Stimulated activated CD8-positive, alpha-beta memory T cell treated with anti-CD3 and anti-CD28 coated beads, Interleukin-7, amount 100 ng/mL, for 4 hours (primary cell): ENCODE measurements around the gene GREB1L.
"Not testable (repeated sequence)": the region's sequence is repeated elsewhere in the genome, so short reads cannot be mapped to it uniquely, and the experiment has no call there.

Experiments used
- DNase-seq, 2 donors: peaks; one replicate each; pipeline ENCODE4 v3.0.0-alpha.2; 2020; ENCODE audit warnings: low read depth in 2 of 2

Gene GREB1L

DNA sequence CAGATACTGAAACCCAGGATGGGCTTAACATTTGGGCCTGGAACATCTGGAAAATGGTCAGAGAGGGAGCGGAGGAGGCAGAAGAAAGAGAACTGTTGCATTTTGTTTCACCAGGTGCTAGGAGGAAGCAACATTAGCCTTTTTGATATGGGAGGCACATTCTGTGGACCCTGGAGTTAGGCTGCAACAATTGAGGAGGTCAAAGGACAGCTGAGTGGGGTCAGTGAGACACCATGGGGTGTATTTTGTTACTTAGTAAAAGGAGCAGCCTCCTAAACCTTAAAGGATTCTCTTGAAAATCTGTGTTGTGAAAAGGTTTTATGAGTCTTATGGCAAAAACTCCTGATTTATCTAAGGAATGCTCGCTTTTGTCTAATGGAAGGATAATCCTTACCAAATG, 124.9 kb downstream of the GREB1L start:
- DNase-seq: no peak

DNA sequence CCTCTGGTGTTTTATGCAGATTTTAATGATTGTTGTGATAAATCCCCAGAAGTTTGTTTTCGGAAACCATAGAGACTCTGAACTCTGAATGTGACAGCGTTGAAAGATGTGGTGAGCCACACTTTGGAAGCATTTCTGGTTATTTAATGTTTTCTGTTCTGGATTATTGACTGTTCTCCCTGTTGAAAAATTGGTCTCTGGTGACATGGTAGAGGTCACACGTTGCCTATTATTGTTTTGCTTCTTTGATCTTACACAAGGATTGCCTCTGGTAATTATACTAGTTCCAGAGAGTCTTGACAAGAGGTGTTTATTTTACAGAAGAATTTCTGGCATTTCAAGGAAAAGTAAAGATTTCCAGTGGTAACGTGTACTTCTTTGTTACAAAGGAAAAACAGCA, 127.1 kb downstream of the GREB1L start:
- no peak for DNase-seq

DNA sequence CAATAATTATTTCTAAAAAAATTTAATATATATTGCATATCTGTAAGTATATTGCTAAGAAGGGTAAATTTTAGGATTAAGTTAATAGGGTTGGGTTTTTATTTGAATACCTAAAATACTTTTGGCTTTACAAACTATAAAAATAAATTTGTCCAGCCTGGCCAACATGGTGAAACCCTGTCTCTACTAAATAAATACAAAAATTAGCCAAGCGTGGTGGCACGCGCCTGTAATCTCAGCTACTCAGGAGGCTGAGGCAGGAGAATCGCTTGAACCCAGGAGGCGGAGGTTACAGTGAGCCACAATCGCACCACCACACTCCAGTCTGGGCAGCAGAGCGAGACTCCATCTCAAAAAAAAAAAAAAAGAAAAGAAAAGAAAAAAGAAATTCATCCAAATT, 127.6 kb downstream of the GREB1L start:
- not testable (repeated sequence) for DNase-seq

DNA sequence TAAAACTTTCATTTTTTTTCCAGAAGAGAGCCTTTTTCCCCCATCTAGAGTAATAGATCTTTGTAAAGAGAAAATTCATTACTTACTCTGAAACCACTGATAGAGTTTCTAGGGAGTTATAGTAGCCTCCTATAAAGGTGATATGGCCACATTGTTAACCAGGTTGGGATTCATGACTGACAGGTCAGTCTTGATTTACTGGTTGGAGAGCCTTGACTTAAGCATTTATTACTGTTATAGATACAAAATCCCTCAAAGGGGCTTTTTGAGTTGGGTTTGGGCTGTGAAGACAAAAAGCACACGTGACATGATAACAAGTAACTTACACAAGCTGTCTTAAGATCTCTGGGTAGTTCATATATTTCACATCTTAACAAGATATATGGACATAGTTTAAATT, 141.0 kb downstream of the GREB1L start:
- no peak for DNase-seq

- no peak for DNase-seq
Observed at GRCh38 chr18:21386523-21387240, 144.7 kb downstream of the GREB1L start.

DNA sequence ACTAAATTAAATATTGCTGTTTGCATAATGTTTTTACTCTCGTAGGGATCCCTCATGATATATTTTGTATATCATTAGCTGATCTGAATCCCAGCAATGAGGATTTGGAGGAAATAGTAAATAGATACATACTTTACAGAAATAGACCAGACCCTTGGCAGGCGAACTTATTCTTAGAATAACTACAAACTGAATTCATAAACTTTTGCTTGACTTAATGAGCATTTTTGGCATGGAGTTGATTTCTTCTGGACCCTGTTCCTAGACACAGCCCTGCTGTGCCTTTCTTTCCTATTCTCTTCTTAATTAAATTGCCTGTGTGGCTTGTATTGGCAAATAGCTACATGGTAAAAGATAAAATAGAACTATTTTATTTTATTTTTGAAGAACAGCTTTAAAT, 145.9 kb downstream of the GREB1L start:
- no peak for DNase-seq

DNA sequence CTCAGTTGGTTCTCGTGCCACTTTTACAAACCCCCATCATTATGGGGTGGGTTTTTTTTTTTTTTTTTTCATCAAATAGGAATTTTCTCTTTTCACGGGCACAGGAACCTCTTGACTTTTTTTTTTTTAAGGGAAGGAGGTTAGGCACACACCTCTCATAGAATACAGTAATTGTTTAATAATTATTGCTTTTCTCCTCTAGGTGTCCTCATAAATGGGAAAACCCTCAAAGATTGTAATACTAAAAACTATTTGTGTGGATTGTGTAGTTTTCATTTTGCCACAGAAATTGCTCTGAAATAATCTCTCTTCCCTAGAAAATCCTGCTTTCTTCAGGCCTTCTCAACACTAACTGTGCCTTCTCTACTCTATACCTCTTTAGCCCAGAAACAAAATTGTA, 147.3 kb downstream of the GREB1L start:
- no peak for DNase-seq

GRCh38 chr18:21389903-21390302, 147.9 kb downstream of the GREB1L start:
- DNase-seq: no peak

GRCh38 chr18:21391074-21391673, 149.1 kb downstream of the GREB1L start:
- DNase-seq: no peak

DNA sequence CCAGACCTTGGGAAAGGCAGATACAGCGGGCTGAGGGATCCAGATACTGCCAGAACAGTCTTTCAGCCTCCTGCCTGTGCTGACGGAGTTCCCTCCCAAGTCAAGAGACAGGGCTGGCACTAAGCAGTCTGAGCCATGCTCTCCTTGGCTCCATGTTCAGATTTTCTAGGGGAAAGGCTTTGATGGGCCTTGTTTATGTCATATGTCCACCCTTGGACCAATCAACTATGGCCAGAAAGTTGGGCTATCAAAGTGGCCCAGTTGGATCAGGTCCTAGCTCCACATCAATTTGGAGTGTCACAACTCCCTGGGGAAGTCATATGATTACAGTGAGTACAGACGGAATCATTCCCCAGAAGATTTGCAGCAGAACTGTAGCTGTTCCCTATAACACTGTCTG, 152.0 kb downstream of the GREB1L start:
- no peak for DNase-seq

GRCh38 chr18:21398121-21398520, 156.1 kb downstream of the GREB1L start:
- no peak for DNase-seq

- DNase-seq: no peak
Observed at GRCh38 chr18:21402272-21402671, 160.2 kb downstream of the GREB1L start.

DNA sequence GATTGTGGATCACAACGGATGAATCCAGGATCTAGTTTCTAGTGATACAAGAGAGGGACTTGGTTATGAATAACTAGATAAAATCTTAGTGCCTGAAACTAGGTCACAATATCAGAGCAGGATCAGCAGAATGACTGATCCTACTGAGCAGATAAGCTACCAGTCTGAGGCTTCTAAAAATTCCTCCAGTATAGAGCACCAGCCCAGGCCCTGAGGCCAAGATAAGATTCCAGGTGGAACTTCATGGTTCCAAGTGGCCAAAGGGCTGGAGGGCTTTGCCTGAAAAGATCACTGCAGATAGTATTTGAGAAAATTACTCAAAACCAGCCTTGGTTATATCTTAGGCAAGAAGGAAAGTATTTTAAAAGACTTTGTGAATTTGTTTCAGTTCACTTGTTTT, 162.4 kb downstream of the GREB1L start:
- DNase-seq: no peak

- no peak for DNase-seq
Observed at GRCh38 chr18:21406116-21406515, 164.1 kb downstream of the GREB1L start.

DNA sequence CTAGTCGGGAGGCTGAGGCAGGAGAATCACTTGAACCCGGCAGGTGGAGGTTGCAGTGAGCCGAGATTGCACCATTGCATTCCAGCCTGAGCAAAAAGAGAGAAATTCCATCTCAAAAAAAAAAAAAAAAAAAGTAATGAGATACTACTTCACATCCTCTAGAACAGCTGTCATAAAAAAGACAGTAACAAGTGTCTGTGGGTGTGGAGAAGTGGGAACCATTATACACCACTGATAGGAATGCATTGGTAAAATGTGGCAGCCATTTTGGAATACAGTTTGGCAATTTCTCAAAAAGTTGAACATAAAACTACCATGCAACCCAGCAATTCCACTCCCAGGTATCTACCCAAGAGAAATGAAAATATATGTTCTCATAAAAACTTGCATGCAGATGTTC, 166.6 kb downstream of the GREB1L start:
- no peak for DNase-seq

GRCh38 chr18:21433436-21433835, 191.4 kb downstream of the GREB1L start:
- DNase-seq: no peak

DNA sequence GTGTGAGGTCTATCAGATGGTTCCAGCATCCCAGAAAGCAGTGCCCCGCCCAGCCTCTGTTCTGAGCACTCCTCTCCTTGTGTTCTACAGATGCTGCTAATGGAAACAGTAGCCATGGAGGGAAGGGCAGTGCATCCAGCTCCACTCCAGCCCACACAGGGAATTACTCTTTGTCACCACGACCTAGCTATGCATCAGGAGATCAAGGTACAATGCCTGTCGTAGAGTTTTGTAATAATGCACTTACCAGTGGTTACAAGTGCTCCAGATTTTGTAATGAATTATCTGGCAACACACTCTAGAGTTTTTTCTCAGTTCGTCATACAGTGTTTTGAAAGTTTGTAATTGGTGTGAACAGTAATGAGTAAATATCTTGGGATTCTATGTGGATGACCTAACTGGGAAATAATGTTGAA, 197.4 kb downstream of the GREB1L start:
- DNase-seq: no peak

- no peak for DNase-seq
Observed at GRCh38 chr18:21441670-21442069, 199.6 kb downstream of the GREB1L start.

GRCh38 chr18:21443776-21444464, 201.9 kb downstream of the GREB1L start:
- no peak for DNase-seq

GRCh38 chr18:21444465-21445212, 202.6 kb downstream of the GREB1L start:
- DNase-seq: no peak

GRCh38 chr18:21448299-21448698, 206.3 kb downstream of the GREB1L start:
- no peak for DNase-seq
